ENCODE data around the gene LRRC3.
A peak's percentile ranks its signal among the peaks of the same experiment; 100 is the strongest.

LRRC3 gene

DNA sequence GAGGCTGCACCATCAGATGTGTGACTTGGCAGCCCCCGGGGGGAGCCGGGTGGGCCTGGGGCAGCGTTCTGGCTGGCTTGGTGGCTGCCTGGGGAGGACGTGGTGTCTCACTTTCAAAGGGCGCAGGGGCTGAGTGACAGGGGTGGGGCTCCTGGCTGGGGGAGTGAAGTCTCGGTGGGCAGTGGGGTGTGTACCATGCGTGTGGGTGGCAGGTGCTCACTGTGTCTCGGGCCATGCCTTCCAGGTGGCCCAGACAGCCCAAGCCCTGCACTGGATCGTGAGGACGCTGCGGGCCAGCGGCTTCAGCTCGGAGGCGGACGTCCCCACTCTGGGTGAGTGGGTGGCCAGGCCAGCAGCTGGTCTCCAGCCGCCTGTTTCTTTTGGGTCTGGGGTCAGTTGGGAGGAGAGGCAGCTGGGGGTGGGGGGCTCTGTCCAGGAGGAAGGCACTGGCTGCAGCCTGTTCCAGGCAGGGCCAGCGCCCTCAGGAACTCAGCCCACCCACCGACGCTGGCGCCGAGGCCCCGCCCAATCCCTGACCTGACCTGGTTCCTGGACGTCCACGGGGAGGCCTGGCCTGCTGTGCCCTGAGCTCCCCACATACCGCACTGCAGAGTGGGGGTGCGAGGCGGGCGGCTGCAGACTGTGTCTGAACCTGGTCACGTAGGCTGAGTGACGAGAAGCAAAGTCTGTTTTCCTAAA is 30.6 kb upstream of the LRRC3 start:
- no peak for DNase-seq

DNA sequence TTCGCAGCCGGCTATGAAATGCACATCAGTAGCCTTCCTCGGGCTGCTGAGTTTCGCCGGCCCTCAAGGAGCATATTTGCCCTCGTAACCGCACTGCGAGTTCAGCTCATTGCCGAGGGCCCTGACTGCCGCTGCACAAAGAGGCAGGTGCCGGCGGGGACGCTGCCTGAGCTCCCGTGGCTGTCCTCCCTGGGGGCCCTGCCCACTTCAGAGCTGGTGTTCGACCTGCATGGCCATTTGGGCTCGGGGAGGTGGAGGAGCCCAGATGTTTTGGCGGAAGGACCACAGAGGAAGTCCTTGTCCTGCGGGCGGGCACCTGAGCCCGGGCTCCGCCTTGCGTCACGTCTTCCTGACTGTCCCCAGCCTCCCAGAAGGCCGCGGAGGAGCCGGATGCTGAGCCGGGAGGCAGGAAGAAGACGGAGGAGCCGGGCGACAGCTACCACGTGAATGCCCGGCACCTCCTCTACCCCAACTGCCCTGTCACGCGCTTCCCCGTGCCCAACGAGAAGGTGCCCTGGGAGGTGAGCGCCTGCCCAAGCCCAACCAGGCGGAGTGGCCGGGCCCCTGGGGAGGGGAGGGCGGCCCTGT is 29.9 kb upstream of the LRRC3 start:
- DNase-seq, result no peak

GRCh38 chr21:44425895-44426662 is 29.2 kb upstream of the LRRC3 start:
- DNase-seq, result no peak

GRCh38 chr21:44426663-44427191 is 28.6 kb upstream of the LRRC3 start:
- no peak for DNase-seq

DNA sequence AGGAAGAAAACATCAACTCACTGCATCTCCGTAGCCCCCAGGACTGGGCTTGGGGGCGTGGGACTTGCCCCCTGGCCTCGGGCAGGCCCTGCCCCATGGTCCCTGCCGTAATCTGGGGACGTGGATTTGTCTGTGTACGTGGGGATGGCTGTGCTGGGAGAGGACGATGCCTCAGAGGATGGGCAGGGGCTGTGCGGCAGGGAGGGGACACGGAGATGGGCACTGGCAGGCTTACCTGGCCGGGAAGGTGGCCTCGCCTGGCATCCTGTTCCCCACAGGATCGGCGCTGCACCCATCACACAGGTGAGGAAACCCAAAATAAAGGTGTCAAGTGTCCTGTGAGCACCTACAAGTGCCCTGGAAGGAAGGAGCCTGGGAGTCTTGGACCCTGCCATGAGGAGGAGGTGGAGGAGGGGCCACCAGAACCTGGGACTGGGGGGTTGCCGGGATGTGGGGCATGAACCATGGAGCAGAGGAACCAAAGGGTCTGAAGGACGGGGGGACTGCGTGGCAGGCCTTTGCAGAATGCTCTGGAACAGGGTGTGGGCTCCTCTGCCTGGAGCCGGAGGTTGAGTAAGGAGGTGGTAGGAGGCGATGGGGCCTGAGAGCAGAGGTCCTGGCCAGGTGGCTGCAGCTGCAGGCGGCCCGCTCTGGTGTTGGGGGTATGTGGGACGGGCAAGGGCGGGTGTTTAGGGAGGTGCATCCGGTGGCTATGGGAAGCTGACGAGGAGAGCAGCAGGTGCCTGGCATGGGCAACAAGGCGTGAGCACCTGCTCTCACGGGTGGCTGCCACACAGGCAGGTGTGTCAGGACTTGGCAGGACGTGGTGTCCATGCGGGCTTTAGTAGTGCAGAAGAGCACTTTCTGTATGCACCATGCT is 27.8 kb upstream of the LRRC3 start:
- no peak for DNase-seq

DNA sequence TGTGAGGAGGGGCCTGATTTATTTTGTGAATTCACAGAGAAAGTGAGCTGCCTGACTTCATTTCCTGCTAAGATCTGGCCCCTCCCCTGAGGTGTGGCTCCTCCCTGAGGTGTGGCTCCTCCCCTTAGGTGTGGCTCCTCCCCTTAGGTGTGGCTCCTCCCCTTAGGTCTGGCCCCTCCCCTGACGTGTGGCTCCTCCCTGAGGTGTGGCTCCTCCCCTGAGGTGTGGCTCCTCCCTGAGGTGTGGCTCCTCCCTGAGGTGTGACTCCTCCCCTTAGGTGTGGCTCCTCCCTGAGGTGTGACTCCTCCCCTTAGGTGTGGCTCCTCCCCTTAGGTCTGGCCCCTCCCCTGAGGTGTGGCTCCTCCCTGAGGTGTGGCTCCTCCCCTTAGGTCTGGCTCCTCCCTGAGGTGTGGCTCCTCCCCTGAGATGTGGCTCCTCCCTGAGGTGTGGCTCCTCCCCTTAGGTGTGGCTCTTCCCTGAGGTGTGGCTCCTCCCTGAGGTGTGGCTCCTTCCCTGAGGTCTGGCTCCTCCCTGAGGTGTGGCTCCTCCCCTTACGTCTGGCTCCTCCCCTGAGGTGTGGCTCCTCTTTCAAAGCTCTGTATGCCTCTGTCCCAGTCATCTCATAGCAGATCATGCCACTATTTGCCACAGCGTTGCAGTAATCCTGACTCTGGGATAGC is 26.9 kb upstream of the LRRC3 start:
- DNase-seq, result peak; percentile 22

GRCh38 chr21:44429894-44430293 is 25.4 kb upstream of the LRRC3 start:
- no peak for DNase-seq

DNA sequence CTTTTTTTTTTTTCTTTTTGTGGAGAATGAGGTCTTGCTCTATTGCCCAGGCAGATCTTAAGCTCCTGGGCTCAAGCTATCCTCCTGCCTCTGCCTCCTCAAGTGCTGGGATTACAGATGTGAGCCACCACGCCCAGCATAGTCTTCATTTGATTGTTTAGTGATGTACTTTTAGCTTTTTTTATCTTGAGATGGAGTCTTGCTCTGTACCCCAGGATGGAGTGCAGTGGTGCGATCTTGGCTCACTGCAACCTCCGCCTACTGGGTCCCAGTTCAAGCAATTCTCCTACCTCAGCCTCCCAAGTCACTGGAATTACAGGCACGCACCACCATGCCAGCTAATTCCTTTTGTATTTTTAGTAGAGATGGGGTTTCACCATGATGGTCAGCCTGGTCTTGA is 24.0 kb upstream of the LRRC3 start:
- no peak for DNase-seq

- DNase-seq, result no peak
Observed at GRCh38 chr21:44432841-44433790, 22.2 kb upstream of the LRRC3 start.

- no peak for DNase-seq
Observed at GRCh38 chr21:44433791-44434567, 21.3 kb upstream of the LRRC3 start.

GRCh38 chr21:44434568-44434925 is 20.8 kb upstream of the LRRC3 start:
- no peak for DNase-seq

DNA sequence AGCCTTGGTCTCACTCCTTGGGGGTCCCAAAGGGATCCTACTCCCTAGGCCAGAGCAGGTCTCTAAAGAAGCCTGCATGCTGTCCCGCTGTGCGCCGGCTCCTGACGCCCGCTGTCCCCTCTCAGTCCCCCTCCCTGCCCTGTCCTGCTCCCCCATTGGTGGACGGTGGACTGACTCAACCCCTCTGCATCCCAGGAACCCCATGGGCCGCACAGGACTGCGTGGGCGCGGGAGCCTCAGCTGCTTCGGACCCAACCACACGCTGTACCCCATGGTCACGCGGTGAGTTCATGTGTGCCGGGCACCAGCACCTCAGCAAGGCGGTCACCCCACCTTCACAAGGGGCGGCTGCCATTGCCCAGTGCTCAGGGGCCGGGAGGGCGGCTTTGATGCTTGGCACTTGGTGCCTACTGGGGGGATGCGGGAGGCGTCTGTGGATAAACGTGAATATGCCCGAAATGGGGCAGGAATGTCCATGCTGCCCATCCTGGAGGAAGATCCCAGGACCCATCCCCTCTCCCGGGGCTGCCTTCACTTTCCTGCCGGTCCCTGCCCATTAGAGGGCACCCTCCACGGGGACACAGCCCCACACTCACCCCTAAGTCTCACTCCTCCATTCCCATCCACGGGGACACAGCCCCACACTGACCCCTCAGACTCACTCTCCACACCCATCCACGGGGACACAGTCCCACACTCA is 20.2 kb upstream of the LRRC3 start:
- no peak for DNase-seq

DNA sequence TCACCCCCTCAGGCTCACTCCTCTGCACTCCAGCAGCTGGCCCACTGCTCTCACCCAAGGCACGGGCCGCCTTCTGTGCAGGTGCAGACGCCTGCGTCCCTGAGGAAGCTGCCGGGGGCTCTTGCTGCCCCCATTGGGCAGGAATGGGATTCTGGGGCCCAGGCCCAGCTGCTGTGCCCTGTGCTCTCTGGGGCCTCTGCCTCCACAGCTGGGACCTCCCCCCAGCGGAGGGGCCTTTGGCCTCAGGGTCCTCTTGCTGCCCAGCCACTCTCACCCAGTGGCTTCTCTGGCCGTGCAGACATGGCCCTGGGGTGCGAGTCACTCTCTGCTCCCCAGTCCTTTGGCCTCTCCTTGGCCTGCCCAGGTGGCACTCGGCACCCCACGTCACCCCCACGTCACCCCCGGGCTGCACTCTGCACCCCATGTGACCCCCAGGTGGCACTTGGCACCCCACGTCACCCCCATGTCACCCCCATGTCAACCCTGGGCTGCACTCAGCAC is 19.1 kb upstream of the LRRC3 start:
- DNase-seq, result no peak

- no peak for DNase-seq
Observed at GRCh38 chr21:44436958-44437357, 18.4 kb upstream of the LRRC3 start.

DNA sequence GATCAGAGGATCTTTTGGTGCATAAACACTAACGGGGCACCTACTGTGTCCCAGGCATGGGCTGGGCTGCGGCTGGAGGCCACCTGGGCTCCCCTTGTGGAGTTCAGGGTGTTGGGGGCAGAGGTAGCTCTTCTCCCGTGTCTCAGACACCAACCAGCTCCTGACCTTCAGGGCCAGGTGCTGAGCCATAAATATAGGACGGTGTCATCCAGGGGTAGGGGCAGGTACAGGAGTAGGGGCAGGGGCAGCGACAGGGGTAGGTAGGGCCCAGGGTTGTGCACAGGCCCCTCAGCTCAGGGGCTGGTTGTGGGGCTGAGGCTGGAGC is 18.0 kb upstream of the LRRC3 start:
- no peak for DNase-seq

- no peak for DNase-seq
Observed at GRCh38 chr21:44437696-44438431, 17.4 kb upstream of the LRRC3 start.

GRCh38 chr21:44438531-44439210 is 16.6 kb upstream of the LRRC3 start:
- no peak for DNase-seq

DNA sequence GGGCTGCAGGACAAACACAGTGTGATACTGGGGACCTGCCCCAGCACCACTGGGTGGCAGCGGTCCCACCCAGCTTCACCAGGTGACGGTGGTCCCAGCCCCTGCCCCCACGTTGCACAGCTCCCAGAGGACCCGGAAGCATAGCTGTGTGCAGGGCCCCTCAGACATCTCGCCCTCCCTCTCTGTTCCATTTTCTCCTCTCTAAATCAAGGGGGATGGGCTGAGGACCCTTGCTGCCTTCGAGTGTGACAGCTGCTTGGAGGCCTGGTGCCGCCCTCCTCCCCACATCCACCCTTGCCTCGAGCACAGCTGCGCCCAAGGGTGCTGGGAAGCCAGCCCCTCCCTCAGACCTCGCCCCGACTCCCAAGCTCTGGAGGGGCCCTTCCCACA is 16.1 kb upstream of the LRRC3 start:
- DNase-seq, result no peak
